IMR-90 (cell line): ENCODE results near the gene CCL5.

Source experiments
- POLR2A ChIP-seq: IDR thresholded peaks from 2 replicates; pipeline ENCODE4 v1.6.1; 2012; ENCODE audit warnings: mild to moderate bottlenecking, low read depth, low read length
- RAD21 ChIP-seq: IDR thresholded peaks from 2 replicates; pipeline ENCODE4 v1.6.1; 2012; ENCODE audit warnings: low read length, improper control_type of control experiment
- RCOR1 ChIP-seq: IDR thresholded peaks from 2 replicates; pipeline ENCODE4 v1.6.1; 2012; ENCODE audit warnings: mild to moderate bottlenecking, low read length, improper control_type of control experiment; ENCODE audit not compliant: insufficient replicate concordance
- USF2 ChIP-seq: fragments of 150-350 bp; IDR thresholded peaks from 2 replicates; pipeline ENCODE4 v1.6.1; 2017; ENCODE audit warnings: mild to moderate bottlenecking, antibody characterized with exemption, low read length, low read depth
- TF ChIP-seq, protein P1 (sequence below): conservative IDR thresholded peaks from 2 replicates; pipeline ENCODE4 v1.5.1; 2012; ENCODE audit warnings: mild to moderate bottlenecking, low read depth, low read length, improper control_type of control experiment

- TF ChIP-seq, protein P1, sequence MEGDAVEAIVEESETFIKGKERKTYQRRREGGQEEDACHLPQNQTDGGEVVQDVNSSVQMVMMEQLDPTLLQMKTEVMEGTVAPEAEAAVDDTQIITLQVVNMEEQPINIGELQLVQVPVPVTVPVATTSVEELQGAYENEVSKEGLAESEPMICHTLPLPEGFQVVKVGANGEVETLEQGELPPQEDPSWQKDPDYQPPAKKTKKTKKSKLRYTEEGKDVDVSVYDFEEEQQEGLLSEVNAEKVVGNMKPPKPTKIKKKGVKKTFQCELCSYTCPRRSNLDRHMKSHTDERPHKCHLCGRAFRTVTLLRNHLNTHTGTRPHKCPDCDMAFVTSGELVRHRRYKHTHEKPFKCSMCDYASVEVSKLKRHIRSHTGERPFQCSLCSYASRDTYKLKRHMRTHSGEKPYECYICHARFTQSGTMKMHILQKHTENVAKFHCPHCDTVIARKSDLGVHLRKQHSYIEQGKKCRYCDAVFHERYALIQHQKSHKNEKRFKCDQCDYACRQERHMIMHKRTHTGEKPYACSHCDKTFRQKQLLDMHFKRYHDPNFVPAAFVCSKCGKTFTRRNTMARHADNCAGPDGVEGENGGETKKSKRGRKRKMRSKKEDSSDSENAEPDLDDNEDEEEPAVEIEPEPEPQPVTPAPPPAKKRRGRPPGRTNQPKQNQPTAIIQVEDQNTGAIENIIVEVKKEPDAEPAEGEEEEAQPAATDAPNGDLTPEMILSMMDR, result no peak
- TF ChIP-seq RCOR1, result no peak
- TF ChIP-seq RAD21, result no peak
- no peak for TF ChIP-seq POLR2A
- no peak for TF ChIP-seq USF2
Observed at GRCh38 chr17:35912942-35913341, 32.8 kb upstream of the CCL5 start.
